Activated naive CD4-positive, alpha-beta T cell treated with anti-CD3 and anti-CD28 coated beads, Interleukin-2, amount 50 U/mL, for 24 hours (primary cell): ENCODE results near the gene MCC.

ENCODE experiments used
- H3K27ac Mint-ChIP-seq: one replicate; pipeline ENCODE4 v1.8.0; 2021; ENCODE audit warnings: mild to moderate bottlenecking, mixed read lengths
- H3K27me3 Mint-ChIP-seq: one replicate; pipeline ENCODE4 v1.8.0; 2021; ENCODE audit warnings: mixed read lengths
- H3K36me3 Mint-ChIP-seq: one replicate; pipeline ENCODE4 v1.8.0; 2021; ENCODE audit warnings: mixed read lengths
- H3K4me1 Mint-ChIP-seq: one replicate; pipeline ENCODE4 v1.8.0; 2021; ENCODE audit warnings: mixed read lengths
- H3K4me3 Mint-ChIP-seq: one replicate; pipeline ENCODE4 v1.8.0; 2021; ENCODE audit warnings: mild to moderate bottlenecking, mixed read lengths
- H3K9me3 Mint-ChIP-seq: one replicate; pipeline ENCODE4 v1.8.0; 2021; ENCODE audit warnings: mixed read lengths

Gene MCC

DNA sequence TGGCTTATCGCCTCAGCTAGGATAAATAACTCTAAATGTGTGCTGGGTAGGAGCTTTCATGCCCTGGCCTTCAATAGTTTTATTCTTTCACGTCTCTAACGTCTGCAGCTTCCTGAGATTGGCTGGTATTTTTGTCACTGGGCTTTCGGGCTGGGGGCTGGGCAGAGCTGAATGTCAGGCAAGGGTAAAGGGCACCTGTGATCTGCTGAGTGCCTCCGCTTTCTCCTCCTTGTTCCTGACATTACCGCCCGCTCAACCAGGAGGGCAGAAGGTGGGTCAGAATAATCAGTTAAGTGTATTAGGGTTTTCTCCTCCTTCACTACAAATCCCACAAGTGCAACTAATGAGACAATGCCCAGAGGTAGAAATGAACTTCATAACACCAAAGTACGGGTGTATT lies 270.1 kb downstream of the MCC start:
- H3K36me3 Mint-ChIP-seq = peaks cover 1% of the 10 kb centered on the region
- no peaks in the 10 kb centered on the region for H3K27me3 Mint-ChIP-seq
- H3K27ac Mint-ChIP-seq = no peak overlapping the region
- H3K4me3 Mint-ChIP-seq = no peak overlapping the region
- H3K4me1 Mint-ChIP-seq = no peaks in the 10 kb centered on the region
- H3K9me3 Mint-ChIP-seq = no peaks in the 10 kb centered on the region

DNA sequence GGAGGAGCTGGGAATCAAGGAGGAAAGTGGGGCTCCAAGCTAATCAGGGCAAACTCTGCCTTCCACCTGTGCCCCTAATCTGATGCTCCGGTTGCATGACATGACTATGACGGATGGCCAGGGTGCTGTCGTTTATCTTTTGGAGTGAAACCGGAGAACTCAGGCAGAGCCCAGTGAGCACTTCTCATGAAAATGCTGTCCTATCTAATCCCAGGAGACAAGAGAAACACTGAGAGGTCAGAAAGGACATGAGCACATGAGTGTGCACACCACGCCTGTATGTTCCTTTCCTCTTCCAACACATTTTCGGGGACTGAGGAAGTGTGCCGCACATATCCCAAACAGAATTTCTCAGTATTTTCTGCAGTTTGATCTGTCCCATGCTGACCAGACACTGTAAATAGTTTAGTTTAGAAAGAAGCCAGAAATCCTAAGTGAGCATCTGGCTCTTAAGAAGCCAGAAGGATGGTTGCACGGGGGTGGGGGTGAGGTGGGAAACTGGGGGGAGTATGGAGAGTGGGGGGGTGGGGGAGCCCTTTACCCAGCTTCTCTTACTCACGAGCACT lies 270.6 kb downstream of the MCC start:
- H3K4me3 Mint-ChIP-seq = no peak overlapping the region
- H3K9me3 Mint-ChIP-seq = no peaks in the 10 kb centered on the region
- H3K4me1 Mint-ChIP-seq = no peaks in the 10 kb centered on the region
- peaks cover 1% of the 10 kb centered on the region for H3K36me3 Mint-ChIP-seq
- H3K27ac Mint-ChIP-seq = no peak overlapping the region
- no peaks in the 10 kb centered on the region for H3K27me3 Mint-ChIP-seq

DNA sequence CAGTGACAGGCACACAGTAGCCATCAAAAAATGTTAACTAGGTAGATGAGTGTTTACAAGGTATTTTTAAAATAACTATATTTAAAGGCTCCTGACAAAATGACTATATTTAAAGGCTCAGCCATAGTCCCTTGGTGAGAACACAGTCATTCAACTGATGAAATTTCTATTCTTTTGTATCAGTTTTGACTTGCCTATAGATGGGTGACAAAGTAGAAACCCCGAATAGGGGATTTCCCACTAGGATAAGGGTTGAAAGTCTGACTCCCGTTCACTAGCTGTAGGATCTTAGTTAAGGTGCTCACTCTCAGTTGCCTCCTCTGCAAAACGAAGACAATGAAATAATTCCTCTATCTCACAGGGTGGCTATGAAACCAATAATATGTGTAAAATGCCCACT lies 271.7 kb downstream of the MCC start:
- no peaks in the 10 kb centered on the region for H3K4me1 Mint-ChIP-seq
- no peaks in the 10 kb centered on the region for H3K9me3 Mint-ChIP-seq
- H3K27me3 Mint-ChIP-seq = no peaks in the 10 kb centered on the region
- H3K4me3 Mint-ChIP-seq = no peak overlapping the region
- H3K36me3 Mint-ChIP-seq = no peaks in the 10 kb centered on the region
- H3K27ac Mint-ChIP-seq = no peak overlapping the region

DNA sequence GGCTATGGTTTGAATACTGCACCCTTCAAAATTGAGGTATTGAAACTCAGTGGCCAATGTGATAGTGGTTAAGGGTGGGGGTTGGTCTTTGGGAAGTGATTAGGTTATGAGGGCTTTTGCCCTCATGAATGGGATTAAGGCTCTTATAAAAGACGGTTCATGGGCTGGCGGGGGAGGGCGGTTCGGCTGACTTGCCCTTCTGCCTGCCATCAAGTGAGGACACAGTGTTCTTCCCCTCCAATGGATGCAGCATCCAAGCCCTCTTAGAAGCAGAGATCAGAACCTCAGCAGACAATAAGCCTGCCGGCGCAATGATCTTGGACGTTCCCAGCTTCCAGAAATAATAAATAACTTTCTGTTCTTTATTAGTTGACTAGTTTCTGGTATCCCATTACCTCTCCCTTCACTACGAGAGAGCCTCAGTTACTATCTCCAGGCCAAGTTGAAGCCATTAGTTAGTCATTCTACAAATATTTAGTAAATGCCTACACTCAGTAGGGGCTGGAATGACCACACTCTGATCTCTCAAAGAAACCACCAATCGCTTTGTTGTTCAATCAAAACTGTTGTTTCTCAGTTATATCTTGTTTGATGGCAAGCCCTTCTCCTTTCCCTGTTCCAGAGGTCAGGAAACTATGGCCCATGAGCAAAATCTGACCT lies 272.7 kb downstream of the MCC start:
- H3K36me3 Mint-ChIP-seq = no peaks in the 10 kb centered on the region
- H3K27ac Mint-ChIP-seq = no peak overlapping the region
- H3K4me1 Mint-ChIP-seq = no peaks in the 10 kb centered on the region
- no peaks in the 10 kb centered on the region for H3K9me3 Mint-ChIP-seq
- H3K27me3 Mint-ChIP-seq = no peaks in the 10 kb centered on the region
- no peak overlapping the region for H3K4me3 Mint-ChIP-seq

DNA sequence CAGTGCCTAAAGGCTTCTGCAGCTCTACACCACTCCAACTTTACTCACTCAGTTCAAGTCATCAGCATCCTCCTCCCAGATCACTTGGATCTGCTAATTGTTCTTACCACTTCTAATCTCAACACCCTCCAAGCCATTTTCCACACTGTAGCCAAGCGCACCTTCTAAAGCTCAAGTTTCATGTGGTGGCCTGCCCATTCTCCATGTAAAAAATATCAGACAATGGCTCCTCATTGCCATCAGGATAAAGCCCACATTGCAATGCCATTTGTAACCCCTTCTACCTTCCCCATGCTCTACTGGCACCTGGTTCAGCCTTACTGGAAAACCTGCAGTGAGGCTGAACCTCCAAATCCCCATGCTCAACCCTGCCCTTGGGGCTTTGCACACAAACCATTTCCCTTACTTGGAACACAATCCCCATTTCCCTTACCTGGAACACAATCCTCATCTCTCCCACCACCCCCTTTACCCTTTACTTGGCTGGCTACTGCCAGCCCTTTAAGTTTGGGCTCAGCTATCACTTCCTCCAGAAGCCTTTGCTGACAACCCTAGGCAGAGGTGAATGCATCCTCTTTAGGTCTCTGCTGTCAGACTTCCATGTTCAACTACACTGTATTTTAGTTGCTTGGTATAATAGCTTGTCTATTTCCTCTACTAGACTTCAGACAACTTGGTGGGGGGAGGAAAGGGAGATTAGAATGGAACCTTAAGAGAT lies 273.5 kb downstream of the MCC start:
- Mint-ChIP-seq H3K4me3 (no peak overlapping the region), H3K27ac (no peak overlapping the region), H3K27me3 (peaks cover 3% of the 10 kb centered on the region), H3K36me3 (no peaks in the 10 kb centered on the region), H3K4me1 (no peaks in the 10 kb centered on the region), H3K9me3 (no peaks in the 10 kb centered on the region)

DNA sequence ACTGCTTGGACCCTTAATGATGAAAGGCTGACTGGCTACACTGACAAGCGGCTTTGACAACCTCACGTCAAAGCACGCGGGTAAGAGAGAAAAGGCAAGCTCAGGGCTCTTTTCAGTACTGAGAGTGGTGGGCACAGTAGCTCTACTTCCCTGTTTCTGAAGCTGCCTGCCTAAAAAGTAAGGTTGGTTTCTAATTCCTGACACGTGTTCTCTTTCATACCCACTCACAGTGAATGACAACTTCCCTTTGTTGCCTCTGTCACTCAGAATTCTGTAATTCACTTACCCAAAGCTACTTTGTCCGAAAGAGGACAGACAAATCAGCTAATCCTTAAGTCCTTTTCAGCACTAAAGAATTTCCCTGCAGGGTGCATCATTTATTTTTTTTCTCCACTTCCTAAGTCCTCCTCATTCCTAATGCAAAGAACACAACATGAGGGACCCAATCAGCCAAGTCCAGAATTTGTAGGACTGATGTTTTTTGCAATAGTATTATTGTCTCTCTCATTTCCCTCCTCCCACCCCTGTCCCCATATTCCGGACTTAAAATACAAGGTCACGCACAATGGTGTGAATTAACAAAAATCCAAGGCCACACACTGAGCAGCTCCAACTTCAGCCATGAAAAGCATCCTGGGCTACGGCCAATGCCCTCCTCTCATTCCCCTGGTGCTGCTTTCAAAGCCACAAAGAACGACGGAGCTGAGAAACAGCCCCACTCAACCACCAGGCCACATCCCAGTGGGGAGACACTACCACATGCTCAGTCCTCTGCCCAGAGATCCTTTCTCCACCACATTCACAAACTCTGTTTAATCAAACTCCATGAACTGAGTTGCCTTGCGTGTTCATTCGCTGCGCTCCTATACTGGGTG lies 274.5 kb downstream of the MCC start:
- no peaks in the 10 kb centered on the region for H3K36me3 Mint-ChIP-seq
- no peak overlapping the region for H3K27ac Mint-ChIP-seq
- no peaks in the 10 kb centered on the region for H3K9me3 Mint-ChIP-seq
- H3K27me3 Mint-ChIP-seq = peaks cover 3% of the 10 kb centered on the region
- no peaks in the 10 kb centered on the region for H3K4me1 Mint-ChIP-seq
- H3K4me3 Mint-ChIP-seq = no peak overlapping the region

DNA sequence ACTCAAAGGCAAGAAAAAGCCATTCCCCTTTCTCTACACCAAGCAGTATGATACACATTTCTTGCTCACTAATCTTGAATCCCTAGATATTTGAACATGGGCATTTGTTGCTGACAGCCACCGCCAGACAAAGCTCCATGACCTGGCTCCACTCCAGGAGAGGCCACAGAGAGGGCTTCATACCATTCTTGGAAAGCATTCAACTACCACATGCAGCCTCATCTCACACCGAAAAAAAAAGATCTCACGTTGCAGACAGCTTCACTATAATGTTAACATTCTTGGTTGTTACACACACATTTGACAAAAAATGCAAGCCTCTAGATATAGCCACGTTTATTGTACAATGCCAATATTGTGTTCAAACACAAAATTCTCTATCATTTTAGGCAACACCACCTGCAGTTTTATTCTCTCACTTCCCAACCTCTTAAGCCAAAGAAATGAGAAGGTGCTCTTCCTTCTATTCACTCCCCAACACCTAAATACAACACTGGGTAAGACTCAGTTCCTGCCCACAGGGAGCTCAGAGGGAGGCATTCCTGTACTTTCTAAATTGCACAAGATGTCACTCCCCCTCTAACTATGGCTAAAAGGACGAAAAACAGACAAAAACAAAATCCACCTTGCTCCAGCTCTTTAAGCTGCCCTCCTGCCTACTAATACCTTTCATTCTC lies 275.9 kb downstream of the MCC start:
- Mint-ChIP-seq H3K27me3 (peaks cover 3% of the 10 kb centered on the region), H3K9me3 (no peaks in the 10 kb centered on the region), H3K4me1 (no peaks in the 10 kb centered on the region), H3K27ac (no peak overlapping the region), H3K4me3 (no peak overlapping the region), H3K36me3 (no peaks in the 10 kb centered on the region)

DNA sequence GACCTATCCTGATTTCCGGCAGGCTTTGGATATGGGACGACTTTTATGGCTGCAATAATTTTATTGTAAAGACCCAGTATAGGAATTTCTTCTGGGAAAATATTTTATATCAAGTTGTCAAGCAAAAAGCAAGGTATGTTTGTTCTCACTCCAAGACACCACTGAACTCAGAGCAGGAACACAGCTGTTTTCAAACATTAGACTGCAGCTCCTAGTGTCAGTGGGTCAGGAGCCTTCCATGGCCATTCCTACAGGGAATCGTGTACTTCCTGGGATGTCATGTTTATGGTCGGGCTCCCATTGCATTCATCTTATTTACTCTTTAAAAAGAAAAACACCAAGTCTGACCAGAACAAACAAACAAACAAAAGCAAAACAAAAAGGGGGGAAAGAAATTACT lies 278.8 kb downstream of the MCC start:
- Mint-ChIP-seq H3K36me3 (no peaks in the 10 kb centered on the region), H3K27ac (no peak overlapping the region)

DNA sequence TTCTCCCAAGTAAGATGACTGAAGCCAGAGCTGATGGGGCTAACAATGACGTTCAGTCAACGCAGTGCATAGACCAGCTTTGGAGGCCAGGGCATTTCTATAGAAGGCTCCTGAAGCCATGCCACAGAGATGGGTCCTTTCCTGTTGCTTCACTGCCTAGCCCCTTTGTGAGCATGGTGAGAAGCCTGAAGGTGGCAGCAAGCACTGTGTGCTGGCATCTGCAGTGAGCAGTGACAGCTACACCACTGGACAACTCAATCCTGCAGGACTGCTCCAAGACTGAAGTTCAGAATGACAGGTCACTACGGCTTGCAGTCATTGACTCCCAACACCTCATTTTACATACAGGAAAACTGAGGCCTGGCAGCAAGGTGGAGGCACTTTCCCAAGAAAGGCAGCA lies 282.4 kb downstream of the MCC start:
- Mint-ChIP-seq H3K4me3 (no peak overlapping the region), H3K4me1 (no peaks in the 10 kb centered on the region), H3K9me3 (no peaks in the 10 kb centered on the region), H3K27ac (no peak overlapping the region), H3K36me3 (no peaks in the 10 kb centered on the region), H3K27me3 (peaks cover 3% of the 10 kb centered on the region)

More for the DNA sequence above, 278.8 kb downstream of the MCC start:
- Mint-ChIP-seq H3K4me3 (no peak overlapping the region), H3K27me3 (peaks cover 3% of the 10 kb centered on the region), H3K4me1 (no peaks in the 10 kb centered on the region), H3K9me3 (no peaks in the 10 kb centered on the region)

DNA sequence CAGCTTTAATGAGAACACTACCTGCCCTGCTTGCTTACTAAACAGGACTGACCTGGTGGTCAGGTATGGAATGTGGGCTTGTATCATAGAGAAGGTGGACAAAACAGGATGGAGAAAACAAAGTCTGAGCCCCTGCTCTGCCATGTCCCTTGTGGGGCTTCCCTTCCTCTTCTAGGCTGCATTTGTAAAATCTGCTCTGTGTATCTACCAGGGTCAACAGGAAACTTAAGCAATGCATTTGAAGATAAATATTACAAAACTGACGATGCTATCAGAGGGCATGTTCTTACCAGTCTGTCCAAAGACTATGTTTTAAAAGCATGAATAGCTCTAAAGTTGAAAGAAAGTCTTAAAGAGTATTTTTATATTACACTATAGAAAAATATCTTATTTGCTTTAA lies 282.9 kb downstream of the MCC start:
- H3K4me3 Mint-ChIP-seq = no peak overlapping the region
- no peaks in the 10 kb centered on the region for H3K36me3 Mint-ChIP-seq
- no peaks in the 10 kb centered on the region for H3K4me1 Mint-ChIP-seq
- H3K9me3 Mint-ChIP-seq = no peaks in the 10 kb centered on the region
- H3K27ac Mint-ChIP-seq = no peak overlapping the region
- peaks cover 2% of the 10 kb centered on the region for H3K27me3 Mint-ChIP-seq

DNA sequence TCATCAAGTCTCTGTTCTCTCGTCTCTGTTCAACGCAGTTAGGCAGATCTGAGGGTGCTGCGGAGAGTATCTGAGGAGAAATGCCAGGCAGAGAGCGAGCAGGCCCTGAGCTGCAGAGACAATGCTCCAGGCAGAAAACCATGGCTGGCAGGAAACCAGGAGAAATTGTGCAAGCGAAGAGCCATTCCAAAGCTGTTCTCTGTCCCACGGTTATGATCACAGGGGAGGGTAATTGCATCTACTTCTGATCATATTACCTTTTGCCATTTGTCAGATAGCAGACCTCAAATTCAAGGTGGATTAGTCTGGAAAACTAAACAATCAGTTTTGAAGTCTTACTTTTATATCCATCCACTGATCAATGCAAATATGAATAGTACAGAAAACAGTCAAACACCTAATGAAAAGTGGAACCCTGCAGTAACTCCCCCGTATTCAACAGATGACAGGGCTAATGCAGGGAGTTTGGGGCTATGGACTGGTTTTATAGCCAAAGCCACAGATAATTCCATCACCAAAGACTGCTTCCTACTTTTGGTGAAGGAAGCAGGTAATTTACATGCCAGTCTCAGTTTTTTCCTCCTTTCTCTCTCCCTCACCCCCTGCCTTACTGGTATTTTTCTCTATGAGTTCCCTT lies 283.6 kb downstream of the MCC start:
- Mint-ChIP-seq H3K9me3 (no peaks in the 10 kb centered on the region), H3K36me3 (no peaks in the 10 kb centered on the region), H3K27me3 (no peaks in the 10 kb centered on the region), H3K27ac (no peak overlapping the region), H3K4me3 (no peak overlapping the region), H3K4me1 (no peaks in the 10 kb centered on the region)

DNA sequence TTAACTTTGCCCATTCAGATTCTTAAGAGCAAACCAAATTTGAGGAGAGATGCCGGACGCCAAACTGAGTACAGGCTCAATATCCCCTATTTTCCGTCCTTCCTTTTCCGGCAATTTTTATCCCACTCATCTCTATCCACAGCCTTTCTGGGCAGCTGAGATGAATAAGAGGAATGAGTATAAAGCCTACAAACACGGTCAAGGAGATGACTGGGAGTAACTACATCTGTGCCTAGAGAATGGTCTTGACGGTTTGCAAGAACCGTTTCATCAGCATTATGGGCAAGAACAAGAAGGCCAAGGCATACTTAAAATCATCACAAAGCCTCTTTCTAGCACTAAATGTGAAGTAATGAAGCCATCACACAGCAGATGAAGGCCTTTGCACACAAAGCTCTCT lies 284.3 kb downstream of the MCC start:
- Mint-ChIP-seq H3K27ac (no peak overlapping the region), H3K4me3 (no peak overlapping the region), H3K27me3 (no peaks in the 10 kb centered on the region), H3K36me3 (no peaks in the 10 kb centered on the region), H3K9me3 (no peaks in the 10 kb centered on the region), H3K4me1 (no peaks in the 10 kb centered on the region)

DNA sequence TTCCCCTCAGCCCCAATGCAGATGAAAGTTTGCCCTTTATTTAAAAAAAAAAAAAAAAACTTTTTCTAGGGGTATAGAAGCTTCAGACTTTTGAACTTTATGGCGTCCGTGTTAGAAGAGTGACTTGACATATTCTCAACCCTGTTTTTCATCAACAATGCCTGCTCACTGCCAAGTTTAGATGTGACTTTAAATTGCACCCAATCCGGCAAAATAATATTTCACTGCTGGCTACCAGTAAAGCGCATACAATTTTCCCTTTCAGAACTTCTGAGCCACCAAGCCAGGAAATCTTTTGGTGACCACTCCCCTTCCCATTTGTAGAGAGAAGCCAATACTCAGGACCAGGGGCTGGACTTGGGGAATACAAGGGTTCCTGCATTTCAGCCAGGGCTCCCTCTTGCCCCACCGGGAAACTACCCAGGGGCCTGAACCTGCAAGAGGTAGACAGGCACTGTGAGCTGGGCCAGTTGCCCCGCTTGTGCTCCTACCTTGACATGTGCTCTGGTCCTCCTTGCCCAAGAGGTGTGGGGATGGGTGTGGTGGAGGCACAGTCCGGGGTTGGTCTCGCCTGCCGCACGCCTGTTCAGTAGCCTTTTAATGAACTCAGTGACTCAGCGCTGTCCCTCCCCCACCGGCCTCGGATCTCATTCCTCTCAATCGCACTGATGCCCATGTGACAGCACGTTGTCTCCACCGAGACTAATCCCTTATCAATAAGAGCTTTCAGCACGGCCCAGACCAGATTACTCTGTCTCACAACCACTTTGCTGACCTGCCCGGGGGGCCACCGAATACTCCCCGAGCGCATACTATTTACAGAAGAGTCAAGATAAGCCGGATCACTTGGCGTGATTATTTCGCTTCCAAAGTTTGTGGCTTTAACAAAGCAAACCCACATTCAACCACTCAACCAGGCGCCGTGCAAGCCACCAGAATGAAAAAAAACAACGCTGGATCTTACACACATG lies 285.2 kb downstream of the MCC start:
- Mint-ChIP-seq H3K27ac (no peak overlapping the region), H3K9me3 (no peaks in the 10 kb centered on the region), H3K4me3 (no peak overlapping the region), H3K4me1 (no peaks in the 10 kb centered on the region), H3K27me3 (no peaks in the 10 kb centered on the region), H3K36me3 (no peaks in the 10 kb centered on the region)

DNA sequence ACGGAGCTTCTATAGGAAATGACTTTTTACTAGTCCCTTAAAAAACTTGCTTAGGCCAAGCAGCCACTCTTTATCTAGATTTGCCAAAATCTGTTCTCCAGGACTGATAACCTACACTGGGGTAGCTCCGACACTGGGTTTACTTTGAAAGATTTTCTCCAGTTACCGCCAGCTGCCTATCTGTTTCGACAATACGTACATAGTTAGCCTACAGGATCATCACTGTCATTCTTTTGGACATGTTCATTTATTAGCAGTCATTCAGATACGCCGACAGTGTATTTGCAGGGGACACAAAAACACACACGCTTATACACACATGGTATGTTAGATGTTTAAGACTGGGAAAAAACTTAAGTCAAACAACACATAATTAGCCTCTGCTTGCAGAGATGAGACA lies 286.0 kb downstream of the MCC start:
- Mint-ChIP-seq H3K4me1 (no peaks in the 10 kb centered on the region), H3K27me3 (no peaks in the 10 kb centered on the region), H3K4me3 (no peak overlapping the region), H3K36me3 (no peaks in the 10 kb centered on the region), H3K27ac (no peak overlapping the region), H3K9me3 (no peaks in the 10 kb centered on the region)
